GM18867 (cell line): ENCODE data around the gene MMP24.
A peak's percentile ranks its signal among the peaks of the same experiment; 100 is the strongest.
"Not testable (repeated sequence)": the region's sequence is repeated elsewhere in the genome, so short reads cannot be mapped to it uniquely, and the experiment has no call there.

Source experiments
- ATAC-seq: cut with Tn5 transposase; IDR thresholded peaks from one replicate; pipeline ENCODE4 v1.9.1; 2021; ENCODE audit warnings: mild to moderate bottlenecking, moderate library complexity; ENCODE audit not compliant: unreplicated experiment

MMP24 gene

DNA sequence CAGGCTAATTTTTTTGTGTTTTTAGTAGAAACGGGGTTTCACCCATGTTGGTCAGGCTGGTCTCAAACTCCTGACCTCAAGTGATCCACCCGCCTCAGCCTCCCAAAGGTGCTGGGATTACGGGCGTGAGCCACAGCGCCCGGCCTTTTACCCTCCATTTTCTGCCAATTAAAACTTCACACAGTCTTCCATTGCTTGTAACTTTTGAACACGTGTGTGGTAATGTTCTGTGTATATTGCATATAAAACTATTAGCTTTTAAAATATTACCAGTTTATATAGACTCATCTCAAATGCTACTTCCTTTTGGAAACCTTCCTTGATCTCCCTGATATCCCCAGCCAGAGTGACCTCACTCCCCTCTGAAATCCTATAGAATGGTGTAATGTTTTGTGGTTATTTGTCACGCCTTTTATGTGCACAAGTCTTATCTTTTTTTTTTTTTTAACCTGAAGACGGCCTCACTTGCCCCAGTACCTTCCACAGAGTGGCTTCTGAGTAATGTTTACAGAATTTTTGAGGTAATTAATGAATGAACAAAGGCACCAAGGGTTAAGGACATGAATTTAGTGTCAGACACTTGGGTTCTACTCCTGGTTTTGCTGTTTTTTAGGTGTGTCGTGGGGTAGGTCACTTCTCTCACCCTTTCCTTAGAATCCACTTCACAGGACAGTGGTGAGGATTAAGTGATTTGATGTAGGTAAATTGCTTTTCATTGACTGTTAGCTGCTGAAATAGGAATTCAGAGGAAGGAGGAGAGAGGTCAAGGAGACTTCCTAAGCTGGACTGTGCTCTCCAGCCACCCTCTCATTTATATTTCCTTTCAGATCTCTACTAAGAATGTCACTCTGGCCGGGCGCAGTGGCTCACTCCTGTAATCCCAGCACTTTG is 11.2 kb upstream of the MMP24 start:
- no peak for ATAC-seq

DNA sequence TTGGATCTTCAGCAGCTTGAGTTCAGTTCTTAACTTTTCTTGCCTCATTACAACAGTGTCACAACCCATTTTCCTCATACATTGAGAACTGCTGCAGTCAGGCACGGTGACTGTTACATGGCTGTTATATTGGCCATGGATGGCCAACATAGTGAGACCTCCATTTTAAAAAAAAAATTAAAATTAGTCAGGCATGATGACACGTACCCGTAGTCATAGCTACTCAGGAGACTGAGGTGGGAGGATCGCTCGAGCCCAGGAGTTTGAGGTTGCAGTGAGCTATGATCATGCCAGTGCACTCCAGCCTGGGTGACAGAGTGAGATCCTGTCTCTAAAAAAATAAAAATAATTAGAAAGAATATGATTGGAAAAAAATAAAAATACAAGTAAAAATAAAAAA is 9.9 kb upstream of the MMP24 start:
- no peak for ATAC-seq

DNA sequence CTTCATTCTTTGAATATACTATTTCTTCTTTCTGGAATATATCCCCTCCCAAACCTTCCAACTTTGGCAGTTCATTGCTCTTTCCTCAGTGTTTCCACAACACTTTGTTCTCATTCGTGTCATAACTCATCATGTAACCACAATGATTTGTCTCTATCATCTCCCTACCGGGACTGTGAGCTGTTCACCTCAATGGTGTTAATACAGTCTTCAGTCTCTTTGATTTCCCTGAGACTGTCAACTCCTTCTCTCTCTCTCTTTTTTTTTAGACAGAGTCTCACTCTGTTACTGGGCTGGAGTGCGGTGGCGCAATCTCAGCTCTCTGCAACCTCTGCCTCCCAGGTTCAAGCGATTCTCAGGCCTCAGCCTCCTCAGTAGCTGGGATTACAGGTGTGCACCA is 2.5 kb upstream of the MMP24 start:
- ATAC-seq, result no peak

DNA sequence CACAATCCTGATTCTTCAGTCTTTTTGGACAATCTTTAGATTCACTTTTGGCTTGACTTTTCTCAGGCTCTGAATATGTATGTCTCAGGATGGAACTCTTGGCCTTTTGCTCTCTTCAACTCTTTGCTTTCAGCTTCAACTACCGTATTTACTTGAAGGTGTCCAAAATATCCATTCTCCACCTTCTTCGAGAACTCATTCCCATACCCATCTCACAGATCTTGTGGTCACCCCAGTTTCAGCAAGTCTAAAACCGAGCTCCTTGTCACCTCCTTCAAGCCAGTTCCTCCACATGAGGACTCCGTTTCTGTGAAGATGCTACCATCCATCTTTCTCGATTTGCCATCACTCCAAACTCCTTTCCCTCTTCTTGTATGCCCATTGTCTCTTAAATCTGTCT is 2.0 kb upstream of the MMP24 start:
- ATAC-seq, result no peak

DNA sequence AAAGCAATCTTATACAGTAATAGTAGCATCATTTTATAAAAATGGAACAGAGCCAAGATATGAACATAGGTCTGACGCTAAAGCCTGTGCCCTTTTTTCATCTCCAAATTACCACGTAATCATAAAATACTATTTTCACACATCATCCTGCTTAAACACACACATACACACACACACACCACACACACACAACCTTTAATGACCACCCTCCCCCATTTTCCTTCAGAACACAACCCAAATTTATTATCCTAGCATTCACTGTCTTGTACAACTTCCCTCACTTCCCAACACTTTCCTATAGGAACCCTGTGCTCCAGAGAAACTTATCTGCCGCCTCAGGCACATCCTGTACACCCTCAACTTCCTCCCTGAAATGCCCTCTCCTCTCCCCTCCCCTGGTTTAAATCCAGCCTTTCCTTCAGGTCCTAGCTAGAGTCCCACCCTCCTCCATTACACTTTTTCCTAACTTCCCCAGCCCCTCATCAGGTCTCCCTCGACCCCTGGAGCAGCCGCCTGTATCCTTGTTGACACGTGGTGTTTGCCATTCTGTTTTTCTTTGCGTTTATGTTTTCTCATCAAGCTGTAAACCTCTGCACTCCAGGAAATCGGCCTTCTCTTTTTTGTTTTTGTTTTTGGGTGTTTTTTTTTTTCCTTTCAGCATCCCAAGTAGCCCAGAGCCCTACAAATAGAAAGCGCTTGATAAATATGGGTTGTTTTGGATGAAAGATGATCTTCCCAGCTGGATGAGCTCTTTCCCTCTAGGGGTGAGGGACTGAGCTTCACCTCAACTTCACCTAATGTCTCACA is 968 bp upstream of the MMP24 start:
- ATAC-seq, result no peak

DNA sequence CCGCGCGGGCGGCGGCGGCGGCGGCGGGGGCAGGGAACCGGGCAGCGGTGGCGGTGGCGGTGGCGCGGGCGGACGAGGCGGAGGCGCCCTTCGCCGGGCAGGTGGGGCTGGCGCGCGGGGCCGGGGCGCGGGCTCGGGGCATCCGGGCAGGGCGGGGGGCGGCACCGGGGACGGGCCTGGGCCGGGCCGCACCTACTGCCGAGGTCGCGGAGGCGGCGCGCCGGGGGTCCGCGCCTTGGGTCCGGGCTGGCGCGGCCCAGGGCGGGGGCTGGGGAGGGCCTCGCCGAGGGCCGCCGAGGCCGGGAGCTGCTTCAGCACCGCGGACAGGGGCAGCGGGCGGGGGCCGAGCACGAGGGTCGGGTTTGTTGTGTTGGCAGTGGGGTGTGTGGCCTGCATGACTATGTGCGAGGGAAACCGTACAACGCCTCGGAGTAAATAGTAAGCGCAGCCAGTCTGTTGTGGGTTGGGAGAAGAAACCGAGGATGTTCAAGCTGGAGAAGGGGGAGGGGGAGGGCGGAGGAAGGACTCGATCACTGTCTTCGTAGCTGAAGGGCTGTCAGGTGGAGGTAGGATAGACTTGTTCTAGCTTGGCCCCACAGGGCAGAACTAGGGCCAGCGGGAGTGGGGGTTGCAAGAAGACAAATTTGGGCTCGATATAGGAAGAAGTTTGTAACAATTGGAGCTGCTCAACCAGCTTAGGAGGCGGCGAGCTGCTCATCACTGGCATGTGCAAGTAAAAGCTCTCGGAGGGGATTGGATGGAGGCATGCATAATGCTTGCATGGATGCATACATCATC is 593 bp downstream of the MMP24 start:
- ATAC-seq, result no peak

DNA sequence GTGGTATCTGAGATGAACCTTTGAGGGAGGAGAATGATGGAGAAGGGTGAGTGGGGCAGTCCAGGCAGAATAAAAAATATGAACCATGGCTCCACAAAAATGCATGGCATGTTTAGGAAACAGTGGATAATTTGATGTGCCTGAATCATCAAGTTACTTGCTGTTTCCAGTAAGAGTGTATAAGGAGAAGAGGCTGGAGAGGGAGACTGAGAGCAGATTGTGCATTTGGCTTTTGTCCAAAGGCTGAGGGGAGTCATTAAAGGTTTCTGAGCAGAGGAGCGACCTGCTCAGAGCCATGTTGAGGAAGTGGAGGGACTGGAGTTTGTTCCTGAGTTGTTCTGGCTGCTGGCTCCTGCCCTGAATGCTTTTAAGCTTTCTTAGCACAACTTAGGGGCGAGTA is 6.1 kb downstream of the MMP24 start:
- ATAC-seq, result no peak

DNA sequence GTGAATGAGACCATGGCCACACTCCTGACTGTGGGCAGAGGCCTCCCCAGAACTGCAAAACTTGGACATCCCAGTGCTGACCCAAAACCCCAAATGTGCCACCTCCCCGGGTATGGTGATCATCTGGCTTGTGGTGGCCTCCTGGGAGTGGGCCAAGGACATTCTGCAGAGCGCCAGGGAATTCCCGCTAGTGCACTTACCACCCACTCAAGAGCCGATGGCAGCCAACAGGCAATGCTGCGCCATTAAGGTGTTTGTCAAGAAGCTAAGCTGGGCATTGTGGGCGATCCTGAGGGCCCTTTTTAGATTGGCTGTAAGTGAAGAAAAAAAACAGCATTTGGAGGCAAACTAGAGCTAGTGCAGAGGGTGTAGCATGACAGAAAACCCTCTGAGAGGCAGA is 9.4 kb downstream of the MMP24 start:
- no peak for ATAC-seq

DNA sequence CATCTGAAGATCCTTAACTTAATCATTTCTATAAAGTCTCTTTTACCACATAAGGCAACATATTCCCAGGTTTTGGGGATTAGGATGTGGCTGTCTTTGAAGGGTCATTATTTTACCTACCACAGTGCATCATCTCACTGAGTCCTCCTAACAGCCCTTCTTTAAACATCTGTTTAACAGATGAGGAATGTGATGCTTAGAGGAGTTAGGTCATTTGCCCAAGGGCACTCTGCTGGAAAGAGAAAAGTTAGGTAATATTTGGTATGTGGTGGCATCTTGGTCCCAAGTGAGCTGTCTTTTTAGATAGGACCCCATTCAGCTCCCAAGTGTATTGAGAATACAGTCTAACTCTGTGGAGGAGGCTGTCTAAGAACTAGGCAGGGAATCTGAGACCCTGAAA is 11.0 kb downstream of the MMP24 start:
- ATAC-seq, result no peak

DNA sequence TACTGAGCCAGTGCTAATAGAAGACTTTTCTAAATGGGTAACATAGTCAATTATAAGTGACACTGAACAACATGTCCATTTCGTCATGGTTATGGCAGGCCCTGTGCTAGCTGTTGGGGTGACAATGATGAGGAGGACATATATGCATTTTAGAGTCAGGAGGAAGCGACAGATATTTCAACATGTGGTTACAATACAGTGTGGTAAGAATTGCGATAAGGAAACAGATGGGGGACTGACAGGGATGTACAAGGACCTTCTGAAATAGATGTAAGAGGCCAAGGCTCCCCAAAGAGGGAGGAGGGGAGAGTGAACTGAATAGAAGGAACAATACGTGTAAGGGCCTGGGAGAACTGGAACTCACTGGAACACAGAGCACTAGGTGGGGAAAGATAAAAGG is 11.7 kb downstream of the MMP24 start:
- ATAC-seq, result no peak

DNA sequence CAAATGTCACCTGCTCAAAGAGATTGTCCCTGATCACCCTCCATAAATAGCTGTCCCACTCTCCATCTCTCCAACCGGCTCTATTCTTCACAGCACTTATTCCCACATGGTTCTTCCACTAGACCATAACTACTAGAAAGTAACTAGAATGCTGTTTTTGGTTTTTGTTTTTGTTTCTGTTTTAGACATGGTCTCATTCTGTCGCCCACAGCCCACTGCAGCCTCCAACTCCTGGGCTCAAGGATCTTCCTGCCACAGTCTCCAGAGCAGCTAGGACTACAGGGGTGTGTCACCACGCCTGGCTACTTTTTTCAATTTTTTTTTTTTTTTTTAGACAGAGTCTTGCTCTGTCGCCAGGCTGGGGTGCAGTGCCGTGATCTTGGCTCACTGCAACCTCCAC is 12.2 kb downstream of the MMP24 start:
- ATAC-seq, result no peak

DNA sequence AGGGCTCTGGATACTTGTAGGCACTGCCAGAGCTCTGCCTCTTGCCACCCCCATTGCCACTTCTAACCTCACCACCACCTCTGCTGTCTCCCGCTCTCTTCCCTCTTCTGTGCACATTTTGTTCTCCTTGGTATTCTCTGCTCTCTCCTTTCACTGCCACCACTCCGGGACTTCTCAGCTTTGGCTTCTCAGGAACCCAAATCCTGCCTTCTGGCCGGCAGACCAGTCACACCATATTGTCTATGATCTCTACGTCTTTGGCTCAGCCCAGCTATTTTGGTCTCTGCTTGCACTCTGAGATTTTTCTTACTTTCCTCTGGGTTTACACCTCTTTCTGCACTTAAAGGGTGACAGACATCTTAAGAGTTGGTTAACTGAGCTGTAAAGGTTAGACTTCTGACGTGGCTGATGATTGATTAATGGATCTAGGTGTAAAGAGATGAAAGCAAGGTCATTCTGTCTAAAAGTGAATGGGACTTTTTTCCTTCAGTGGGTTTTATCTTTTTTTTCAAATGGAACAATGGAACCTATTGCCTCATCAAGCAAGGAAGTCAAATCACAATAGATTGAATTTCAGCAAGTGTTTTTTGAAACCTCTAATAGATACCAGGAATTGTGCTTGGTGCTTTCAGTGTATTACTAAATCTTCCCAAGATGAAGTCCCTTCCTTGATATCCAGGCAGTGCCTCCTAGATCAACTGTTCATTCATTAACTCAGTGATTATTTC is 13.8 kb downstream of the MMP24 start:
- ATAC-seq, result no peak

DNA sequence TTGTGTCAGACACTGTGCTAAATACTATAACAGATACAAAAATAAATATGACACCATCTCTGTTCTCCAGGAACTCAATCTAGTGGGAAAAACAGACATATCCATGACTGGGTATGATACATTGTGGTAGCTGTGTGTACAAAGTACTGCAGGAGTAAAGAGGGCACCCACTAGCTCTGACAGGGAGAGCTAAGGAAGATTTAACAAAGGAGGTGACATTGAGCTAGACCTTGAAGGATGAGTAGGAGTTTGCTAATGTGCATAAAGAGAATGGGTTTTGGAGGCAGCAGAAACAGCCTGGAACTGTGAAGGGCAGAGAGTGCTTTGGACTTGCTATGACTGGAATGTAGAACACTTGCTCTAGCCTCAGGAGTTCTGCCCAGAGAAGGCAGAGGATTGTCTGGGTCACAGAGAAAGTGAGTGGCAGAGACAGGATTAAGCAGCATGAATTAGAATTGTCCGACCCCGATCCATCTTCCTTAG is 14.4 kb downstream of the MMP24 start:
- ATAC-seq, result no peak

DNA sequence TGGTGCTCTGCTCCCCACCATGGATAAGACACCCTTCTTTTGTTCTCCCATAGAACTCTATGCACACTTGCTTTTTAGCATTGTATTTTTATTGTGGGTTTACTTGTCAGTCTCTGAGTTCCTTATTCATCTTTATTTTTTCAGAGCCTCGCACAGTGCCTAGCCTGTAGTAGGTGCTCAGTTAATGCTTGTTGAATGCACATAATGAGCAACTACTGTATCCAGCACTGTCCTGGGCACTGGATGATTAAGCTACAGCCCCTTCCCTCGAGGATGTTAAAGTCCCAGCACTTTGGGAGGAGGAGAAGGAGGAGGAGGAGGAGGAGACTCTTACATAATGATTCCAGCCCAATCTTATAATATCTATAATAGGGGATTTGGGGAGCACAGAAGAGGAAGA is 16.8 kb downstream of the MMP24 start:
- no peak for ATAC-seq

DNA sequence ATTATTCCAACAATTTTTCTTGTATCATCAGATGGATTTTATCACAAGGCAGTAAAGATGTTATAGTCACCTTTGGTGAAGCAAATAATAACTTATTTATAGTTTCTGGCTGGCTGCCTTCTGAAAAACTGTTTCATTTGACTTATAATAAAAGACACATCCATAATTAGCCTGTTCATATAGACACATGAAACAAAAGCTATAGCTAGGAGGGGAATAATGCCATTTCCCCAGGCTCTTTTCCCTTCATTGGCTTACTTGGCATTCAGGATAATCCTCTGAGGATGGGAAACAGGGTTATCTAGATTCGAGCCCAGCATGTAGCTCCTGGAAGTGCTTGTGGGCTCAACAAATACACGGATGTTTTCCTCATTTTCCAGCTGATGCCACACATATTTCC is 17.5 kb downstream of the MMP24 start:
- ATAC-seq, result no peak

DNA sequence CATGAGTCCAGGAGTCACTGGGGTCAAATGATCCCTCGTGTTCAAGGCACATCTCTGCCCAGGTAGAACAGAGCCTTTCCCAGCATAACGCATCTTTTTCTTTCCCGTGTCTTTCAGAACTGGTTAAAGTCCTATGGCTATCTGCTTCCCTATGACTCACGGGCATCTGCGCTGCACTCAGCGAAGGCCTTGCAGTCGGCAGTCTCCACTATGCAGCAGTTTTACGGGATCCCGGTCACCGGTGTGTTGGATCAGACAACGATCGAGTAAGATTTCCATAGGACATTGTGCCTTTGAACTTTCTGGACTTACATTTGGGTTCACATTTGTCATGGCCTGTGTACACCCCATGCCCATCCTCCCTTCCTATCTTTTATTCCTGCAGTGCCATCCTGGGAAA is 20.2 kb downstream of the MMP24 start:
- ATAC-seq, result no peak

DNA sequence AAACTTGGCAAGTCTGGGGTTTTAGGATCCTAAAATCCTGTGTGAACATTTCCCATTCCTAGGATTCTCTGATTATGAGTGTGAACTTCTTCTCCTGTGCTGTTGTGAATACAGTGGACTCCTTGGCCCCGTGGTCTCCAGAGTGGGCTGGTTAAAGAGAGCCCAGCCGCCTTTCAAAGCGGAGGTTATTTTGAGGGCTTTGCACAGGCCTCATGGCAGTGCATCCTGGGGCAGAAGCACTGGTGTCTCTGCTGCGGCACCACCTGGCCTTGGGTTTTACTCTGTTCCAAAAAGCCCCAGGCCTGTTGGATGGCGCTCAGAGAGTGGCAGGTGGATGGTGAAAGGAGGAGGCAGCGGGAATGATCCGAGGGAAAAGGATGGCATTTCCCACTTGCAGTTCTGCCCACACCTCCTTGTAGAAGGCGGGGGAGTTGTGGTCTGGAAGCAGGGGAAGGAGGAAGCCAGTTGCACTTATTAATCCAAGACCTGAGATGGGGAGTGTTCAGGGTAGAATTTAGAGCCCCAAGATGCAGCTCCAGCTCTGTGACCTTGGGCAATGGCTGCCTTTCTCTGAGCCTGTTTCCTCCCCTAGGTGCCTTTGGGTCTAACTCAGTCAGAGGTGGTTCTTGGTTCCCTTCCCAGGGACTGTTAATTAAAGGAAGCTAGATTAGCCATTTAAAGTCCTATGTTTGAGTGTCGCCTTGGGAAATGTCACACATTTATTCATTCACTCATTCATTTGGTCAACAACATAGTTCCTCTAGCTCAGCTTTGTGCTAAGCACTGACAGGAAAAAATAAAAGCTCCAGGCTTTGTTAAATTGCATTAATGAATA is 22.4 kb downstream of the MMP24 start:
- no peak for ATAC-seq

DNA sequence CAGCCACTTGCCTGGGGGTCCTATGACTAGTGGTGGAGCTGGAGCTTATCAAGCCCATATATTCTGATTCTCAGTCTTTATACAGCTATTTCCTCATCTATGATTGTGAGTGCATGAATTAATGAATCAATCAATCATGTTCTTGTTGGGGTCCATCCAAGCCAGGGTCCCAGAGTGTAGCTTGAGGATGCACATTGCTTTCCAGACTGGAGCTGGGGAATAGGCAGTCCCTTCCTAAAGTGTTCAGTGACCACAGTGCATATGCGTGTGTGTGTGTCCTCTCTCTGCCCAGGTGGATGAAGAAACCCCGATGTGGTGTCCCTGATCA is 25.1 kb downstream of the MMP24 start:
- ATAC-seq, result peak; percentile 18

DNA sequence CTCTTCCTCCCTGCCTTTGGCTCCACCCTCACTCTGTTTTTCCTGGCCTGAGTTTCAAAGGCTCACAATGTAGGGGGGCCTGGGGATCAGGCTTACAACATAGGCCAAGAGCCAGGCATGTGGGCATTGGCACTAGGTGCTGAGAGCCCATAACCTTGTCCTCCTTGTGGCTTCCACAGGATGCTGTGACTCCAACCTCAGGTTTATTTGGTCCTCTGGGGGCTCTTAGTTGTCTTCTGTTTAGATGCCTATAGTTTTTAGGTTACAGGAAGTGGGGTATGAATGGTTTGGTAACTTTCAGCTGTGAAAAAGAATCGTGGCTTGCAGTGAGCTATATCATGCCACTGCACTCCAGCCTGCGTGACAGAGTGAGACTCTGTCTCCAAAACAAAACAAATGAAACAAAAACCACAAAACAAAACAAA is 25.6 kb downstream of the MMP24 start:
- peak; percentile 78 for ATAC-seq

DNA sequence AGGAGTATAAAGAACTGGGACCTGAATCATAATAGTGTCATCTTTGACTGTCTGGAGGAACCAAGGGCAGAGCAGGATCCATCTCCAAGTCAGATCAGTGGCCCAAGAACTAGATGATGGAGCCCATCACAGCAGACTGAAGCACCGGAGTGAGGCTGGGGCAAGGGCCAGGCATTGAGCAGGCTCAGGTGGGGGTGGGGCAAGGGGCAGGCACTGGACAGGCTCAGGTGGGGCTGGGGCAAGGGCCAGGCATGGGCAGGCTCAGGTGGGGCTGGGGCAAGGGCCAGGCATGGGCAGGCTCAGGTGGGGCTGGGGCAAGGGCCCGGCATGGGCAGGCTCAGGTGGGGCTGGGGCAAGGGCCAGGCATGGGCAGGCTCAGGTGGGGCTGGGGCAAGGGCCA is 26.1 kb downstream of the MMP24 start:
- ATAC-seq, result not testable (repeated sequence)
